HepG2 (cell line): ENCODE data around the gene ERCC5. TPM values are rescaled to one million over a fixed set of nuclear protein-coding genes. Genes with fewer than 3 reads are reported as not detected.

Experiments
- ATAC-seq: fragments of 200-7000 bp; cut with Tn5 transposase; 3 replicates; pipeline ENCODE4 v1.9.1; 2020; ENCODE audit warnings: mild to moderate bottlenecking, moderate library complexity
- BruUV-seq: library from RNA; stranded (reverse); fragments of 400-500 nt; replicated peaks from 2 replicates; lab custom pipeline; 2021; lab: Mats Ljungman, UMichigan
- CTCF ChIA-PET: fragments of 300-600 bp; formaldehyde crosslinking; extraction: SDS; loops from one replicate; lab custom pipeline; 2021; ENCODE audit warnings: low total read pairs, inconsistent platforms, low intra/inter-chr PET ratio; lab: Yijun Ruan, JAX
- POLR2A ChIA-PET: fragments of 350-600 bp; sonication (Branson Sonifier 250); formaldehyde crosslinking; loops from one replicate; lab custom pipeline; 2020; ENCODE audit warnings: antibody characterized with exemption, inconsistent platforms; lab: Yijun Ruan, JAX
- DNase-seq: peaks from one replicate; pipeline ENCODE4 v3.0.0-alpha.2; 2015; ENCODE audit warnings: low spot score
- FAIRE-seq: peaks from 3 replicates; lab custom pipeline; 2011; peaks lifted over from hg19 to GRCh38; lab: Jason Lieb, UNC
- H2AFZ ChIP-seq: one replicate; pipeline ENCODE4 v1.6.1; 2011; ENCODE audit warnings: low read length, inconsistent platforms
- H3K27ac ChIP-seq: fragments of 300-600 bp; 3 replicates; pipeline ENCODE4 v1.8.0; 2011; ENCODE audit warnings: mixed run types, mild to moderate bottlenecking, mixed read lengths, low read length, inconsistent platforms; ENCODE audit not compliant: insufficient read depth; ENCODE audit errors: extremely low read length
- H3K27me3 ChIP-seq, 2 experiments: fragments of 200-600 bp in 1 of 2; 2 replicates in 1 of 2; 3 replicates in 1 of 2; pipeline versions ENCODE4 v1.6.0 to v1.8.0; 2011; ENCODE audit warnings: low read length in 2 of 2, mild to moderate bottlenecking in 2 of 2, moderate library complexity in 2 of 2, inconsistent platforms in 1 of 2; ENCODE audit not compliant: insufficient read depth in 2 of 2, control insufficient read depth in 1 of 2
- H3K36me3 ChIP-seq, 2 experiments: fragments of 200-600 bp in 1 of 2; replicated peaks in 1 of 2; 2 replicates in 1 of 2; 3 replicates in 1 of 2; pipeline versions ENCODE4 v1.5.1 to v1.8.0; 2011; ENCODE audit warnings: low read length in 2 of 2, inconsistent platforms in 1 of 2; ENCODE audit not compliant: insufficient read depth in 2 of 2, control insufficient read depth in 1 of 2
- H3K4me1 ChIP-seq: 2 replicates; pipeline ENCODE4 v1.5.1; 2012; ENCODE audit warnings: low read length, inconsistent platforms; ENCODE audit not compliant: insufficient read depth
- H3K4me2 ChIP-seq: 2 replicates; pipeline ENCODE4 v1.6.0; 2011; ENCODE audit warnings: low read depth, low read length, inconsistent platforms
- H3K4me3 ChIP-seq, 3 experiments: fragments of 200-600 bp in 1 of 3; sonication (generic), shearing (Covaris generic) in 1 of 3; replicated peaks in 1 of 3; 2 replicates each; pipeline ENCODE4 v1.5.1; 2011 to 2016; ENCODE audit warnings: low read length in 3 of 3, inconsistent platforms in 2 of 3, low read depth in 2 of 3, mild to moderate bottlenecking in 2 of 3, control low read depth in 1 of 3, mixed read lengths in 1 of 3; ENCODE audit not compliant: insufficient read depth in 1 of 3
- H3K79me2 ChIP-seq: one replicate; pipeline ENCODE4 v1.6.1; 2011; ENCODE audit warnings: low read length, inconsistent platforms; ENCODE audit not compliant: insufficient read depth
- H3K9ac ChIP-seq: 2 replicates; pipeline ENCODE4 v1.6.0; 2011; ENCODE audit warnings: mild to moderate bottlenecking, low read depth, low read length, inconsistent platforms; ENCODE audit not compliant: insufficient read depth
- H3K9me3 ChIP-seq: 2 replicates; pipeline ENCODE4 v1.5.1; 2012; ENCODE audit warnings: mild to moderate bottlenecking, low read length
- H4K20me1 ChIP-seq: 2 replicates; pipeline ENCODE4 v1.6.0; 2011; ENCODE audit warnings: inconsistent platforms, mild to moderate bottlenecking, low read length, moderate library complexity; ENCODE audit not compliant: insufficient read depth
- AGO1 ChIP-seq: fragments of 200-400 bp; formaldehyde crosslinking; IDR thresholded peaks from 2 replicates; pipeline ENCODE4 v1.6.1; 2017; ENCODE audit warnings: mild to moderate bottlenecking, low read depth, low read length, moderate library complexity; ENCODE audit not compliant: poor library complexity, severe bottlenecking
- ATF7-NPFF ChIP-seq: sonication (generic); formaldehyde crosslinking; IDR thresholded peaks from 2 replicates; pipeline ENCODE4 v1.8.1; 2023; ENCODE audit warnings: mild to moderate bottlenecking, low read depth, missing genetic modification reagents, moderate library complexity
- CERS6 ChIP-seq: sonication (generic); formaldehyde crosslinking; IDR thresholded peaks from 2 replicates; pipeline ENCODE4 v1.5.0; 2020; ENCODE audit warnings: missing genetic modification reagents
- DPF2 ChIP-seq: sonication (generic); formaldehyde crosslinking; IDR thresholded peaks from 2 replicates; pipeline ENCODE4 v1.4.0; 2020; ENCODE audit warnings: mild to moderate bottlenecking, low read depth, missing genetic modification reagents, borderline replicate concordance
- ISL2 ChIP-seq: sonication (generic); formaldehyde crosslinking; IDR thresholded peaks from 2 replicates; pipeline ENCODE4 v1.5.0; 2020; ENCODE audit warnings: missing genetic modification reagents
- MYNN ChIP-seq: sonication (generic); formaldehyde crosslinking; IDR thresholded peaks from 2 replicates; pipeline ENCODE4 v1.4.0; 2020; ENCODE audit warnings: mild to moderate bottlenecking, low read depth, missing genetic modification reagents
- POGK ChIP-seq: sonication (generic); formaldehyde crosslinking; conservative IDR thresholded peaks from 2 replicates; pipeline ENCODE4 v1.8.0; 2022; ENCODE audit warnings: mild to moderate bottlenecking, moderate library complexity, missing genetic modification reagents
- SAP130 ChIP-seq: IDR thresholded peaks from 2 replicates; pipeline ENCODE4 v1.6.1; 2016; ENCODE audit warnings: low read depth
- SETDB1 ChIP-seq: sonication (generic); formaldehyde crosslinking; IDR thresholded peaks from 2 replicates; pipeline ENCODE4 v1.5.1; 2020; ENCODE audit warnings: missing genetic modification reagents, mild to moderate bottlenecking, borderline replicate concordance
- SOX6 ChIP-seq, 2 experiments: fragments of 450-650 bp in 1 of 2; sonication (generic) in 1 of 2; formaldehyde crosslinking in 1 of 2; IDR thresholded peaks; 2 replicates each; pipeline versions ENCODE4 v1.4.0 to v1.6.1; 2017 to 2020; ENCODE audit warnings: antibody characterized with exemption in 1 of 2, mild to moderate bottlenecking in 1 of 2, missing genetic modification reagents in 1 of 2
- ZNF547 ChIP-seq: sonication (generic); formaldehyde crosslinking; IDR thresholded peaks from 2 replicates; pipeline ENCODE4 v1.5.1; 2020; ENCODE audit warnings: mild to moderate bottlenecking, missing genetic modification reagents
- ZNF710 ChIP-seq: sonication (generic); formaldehyde crosslinking; IDR thresholded peaks from 2 replicates; pipeline ENCODE4 v1.5.0; 2020; ENCODE audit warnings: mild to moderate bottlenecking, missing genetic modification reagents, borderline replicate concordance
- WGBS: methylation state at CpG from one replicate; pipeline ENCODE4 v1.1.6; 2017; ENCODE audit warnings: low lambda C conversion rate; 5-methylcytosine and 5-hydroxymethylcytosine counted together
- in situ Hi-C: cut with HindIII; loops from 2 replicates; pipeline ENCODE4 v1.10.0; 2017; ENCODE audit warnings: low pct_unique_long_range_greater_than_20kb; ENCODE audit not compliant: extremely low pct_ligation_motif_present
- intact Hi-C: fragments of 100-400 bp; cut with micrococcal nuclease; formaldehyde crosslinking; loops from one replicate; pipeline ENCODE4 v1.10.0; 2022; ENCODE audit not compliant: unreplicated experiment
- polyA plus RNA-seq, 8 experiments: library from polyadenylated mRNA; depleted of rRNA in 3 of 8; stranded (reverse) in 7 of 8; unstranded in 1 of 8; fragments of >200 nt; fragmentation: Illumina TruSeq in 4 of 8; extraction: Trizol in 4 of 8; gene quantifications; 2 replicates each; pipeline versions ENCODE4 v1.2.1 to v1.2.3, GENCODE V29; 2011 to 2016; ENCODE audit warnings: low read depth in 4 of 8, missing spikeins in 1 of 8, mixed read lengths in 1 of 8; ENCODE audit not compliant: insufficient read depth in 1 of 8
- total RNA-seq, 5 experiments: library from RNA; depleted of rRNA; stranded (reverse); fragments of >200 nt; fragmentation: Illumina TruSeq; extraction: Trizol; gene quantifications; 2 replicates each; pipeline ENCODE4 v1.2.3, GENCODE V29; 2016; ENCODE audit warnings: low read depth in 1 of 5
- TF ChIP-seq, protein P1 (sequence below): fragments of 450-650 bp; IDR thresholded peaks from 2 replicates; pipeline ENCODE4 v1.6.1; 2017; ENCODE audit warnings: mild to moderate bottlenecking
- TF ChIP-seq, protein P2 (sequence below): sonication (generic); formaldehyde crosslinking; IDR thresholded peaks from 2 replicates; pipeline ENCODE4 v1.8.0; 2022; ENCODE audit warnings: missing genetic modification reagents, mild to moderate bottlenecking, moderate library complexity, borderline replicate concordance

The ERCC5 gene
- total and polyA plus RNA-seq, 2 of the 13 experiments (the other 11 are each of a cell fraction or from before 2014, with no cell fraction given): 12.9 to 35.5 TPM

DNA sequence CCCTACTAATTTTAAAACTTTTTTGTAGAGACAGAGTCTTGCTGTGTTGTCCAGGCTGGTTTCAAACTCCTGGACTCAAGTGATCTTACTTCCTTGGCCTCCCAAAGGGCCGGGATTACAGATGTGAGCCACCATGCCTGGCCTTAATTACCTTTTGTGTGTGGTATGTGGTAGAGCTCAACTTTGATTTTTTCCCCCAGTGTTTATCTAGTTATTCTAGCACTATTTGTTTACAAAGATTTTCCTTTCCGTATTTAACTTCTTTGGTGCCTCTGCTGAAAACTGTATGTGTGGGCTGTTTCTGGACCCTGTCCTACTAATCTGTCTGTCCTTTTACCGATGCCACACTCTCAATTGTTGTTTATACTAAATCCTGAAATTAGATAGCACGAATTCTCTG, 9.4 kb upstream of the ERCC5 start:
- Histone ChIP-seq H3K4me2 (no peak overlapping the region), H3K27me3 (no peaks in the 10 kb centered on the region), H3K4me3 (no peak overlapping the region), H3K9ac (no peak overlapping the region), H3K4me1 (peaks cover under 1% of the 10 kb centered on the region), H3K27ac (no peak overlapping the region), H3K9me3 (no peaks in the 10 kb centered on the region), H4K20me1 (no peaks in the 10 kb centered on the region), H3K36me3 (peaks cover 0 to 36% of the 10 kb centered on the region in 2 experiments; a peak in 3 of 5 replicates), H3K79me2 (no peaks in the 10 kb centered on the region), H2AFZ (no peak overlapping the region)
- in situ Hi-C loops (no loop called here), intact Hi-C loops (no loop called here)
- ChIA-PET POLR2A (interaction anchor here (0.8 kb wide), 1 partner anchor 9 kb away, joined by 4 read pairs; the partner anchor contains the start of gene ERCC5), CTCF (no interaction called here)
- ATAC-seq (no peak), DNase-seq (no peak), FAIRE-seq (no peak)
- 92% methylated on average over 4 of the region's 4 CpGs for WGBS
- BruUV-seq: no TSS peak
- TF ChIP-seq SETDB1 (CRISPR knock-in tag): no peak
- TF ChIP-seq DPF2 (CRISPR knock-in tag): no peak
- no peak for TF ChIP-seq SOX6 (IDR thresholded peaks at IDR 0.05)
- TF ChIP-seq SOX6 (CRISPR knock-in tag; IDR thresholded peaks at IDR 0.05): no peak
- TF ChIP-seq ZNF547 (CRISPR knock-in tag): no peak
- TF ChIP-seq POGK (CRISPR knock-in tag): no peak
- TF ChIP-seq AGO1: no peak
- no peak for TF ChIP-seq SAP130 (CRISPR knock-in tag)
- no peak for TF ChIP-seq ISL2 (CRISPR knock-in tag)
- no peak for TF ChIP-seq ZNF710 (CRISPR knock-in tag)
- TF ChIP-seq, protein P1, sequence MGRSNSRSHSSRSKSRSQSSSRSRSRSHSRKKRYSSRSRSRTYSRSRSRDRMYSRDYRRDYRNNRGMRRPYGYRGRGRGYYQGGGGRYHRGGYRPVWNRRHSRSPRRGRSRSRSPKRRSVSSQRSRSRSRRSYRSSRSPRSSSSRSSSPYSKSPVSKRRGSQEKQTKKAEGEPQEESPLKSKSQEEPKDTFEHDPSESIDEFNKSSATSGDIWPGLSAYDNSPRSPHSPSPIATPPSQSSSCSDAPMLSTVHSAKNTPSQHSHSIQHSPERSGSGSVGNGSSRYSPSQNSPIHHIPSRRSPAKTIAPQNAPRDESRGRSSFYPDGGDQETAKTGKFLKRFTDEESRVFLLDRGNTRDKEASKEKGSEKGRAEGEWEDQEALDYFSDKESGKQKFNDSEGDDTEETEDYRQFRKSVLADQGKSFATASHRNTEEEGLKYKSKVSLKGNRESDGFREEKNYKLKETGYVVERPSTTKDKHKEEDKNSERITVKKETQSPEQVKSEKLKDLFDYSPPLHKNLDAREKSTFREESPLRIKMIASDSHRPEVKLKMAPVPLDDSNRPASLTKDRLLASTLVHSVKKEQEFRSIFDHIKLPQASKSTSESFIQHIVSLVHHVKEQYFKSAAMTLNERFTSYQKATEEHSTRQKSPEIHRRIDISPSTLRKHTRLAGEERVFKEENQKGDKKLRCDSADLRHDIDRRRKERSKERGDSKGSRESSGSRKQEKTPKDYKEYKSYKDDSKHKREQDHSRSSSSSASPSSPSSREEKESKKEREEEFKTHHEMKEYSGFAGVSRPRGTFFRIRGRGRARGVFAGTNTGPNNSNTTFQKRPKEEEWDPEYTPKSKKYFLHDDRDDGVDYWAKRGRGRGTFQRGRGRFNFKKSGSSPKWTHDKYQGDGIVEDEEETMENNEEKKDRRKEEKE: no peak
- TF ChIP-seq ATF7-NPFF (CRISPR knock-in tag): no peak
- no peak for TF ChIP-seq MYNN
- TF ChIP-seq, protein P2, sequence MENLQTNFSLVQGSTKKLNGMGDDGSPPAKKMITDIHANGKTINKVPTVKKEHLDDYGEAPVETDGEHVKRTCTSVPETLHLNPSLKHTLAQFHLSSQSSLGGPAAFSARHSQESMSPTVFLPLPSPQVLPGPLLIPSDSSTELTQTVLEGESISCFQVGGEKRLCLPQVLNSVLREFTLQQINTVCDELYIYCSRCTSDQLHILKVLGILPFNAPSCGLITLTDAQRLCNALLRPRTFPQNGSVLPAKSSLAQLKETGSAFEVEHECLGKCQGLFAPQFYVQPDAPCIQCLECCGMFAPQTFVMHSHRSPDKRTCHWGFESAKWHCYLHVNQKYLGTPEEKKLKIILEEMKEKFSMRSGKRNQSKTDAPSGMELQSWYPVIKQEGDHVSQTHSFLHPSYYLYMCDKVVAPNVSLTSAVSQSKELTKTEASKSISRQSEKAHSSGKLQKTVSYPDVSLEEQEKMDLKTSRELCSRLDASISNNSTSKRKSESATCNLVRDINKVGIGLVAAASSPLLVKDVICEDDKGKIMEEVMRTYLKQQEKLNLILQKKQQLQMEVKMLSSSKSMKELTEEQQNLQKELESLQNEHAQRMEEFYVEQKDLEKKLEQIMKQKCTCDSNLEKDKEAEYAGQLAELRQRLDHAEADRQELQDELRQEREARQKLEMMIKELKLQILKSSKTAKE (CRISPR knock-in tag): no peak
- no peak for TF ChIP-seq CERS6 (CRISPR knock-in tag)
